ENCODE results near the gene NFXL1.

The NFXL1 gene

DNA sequence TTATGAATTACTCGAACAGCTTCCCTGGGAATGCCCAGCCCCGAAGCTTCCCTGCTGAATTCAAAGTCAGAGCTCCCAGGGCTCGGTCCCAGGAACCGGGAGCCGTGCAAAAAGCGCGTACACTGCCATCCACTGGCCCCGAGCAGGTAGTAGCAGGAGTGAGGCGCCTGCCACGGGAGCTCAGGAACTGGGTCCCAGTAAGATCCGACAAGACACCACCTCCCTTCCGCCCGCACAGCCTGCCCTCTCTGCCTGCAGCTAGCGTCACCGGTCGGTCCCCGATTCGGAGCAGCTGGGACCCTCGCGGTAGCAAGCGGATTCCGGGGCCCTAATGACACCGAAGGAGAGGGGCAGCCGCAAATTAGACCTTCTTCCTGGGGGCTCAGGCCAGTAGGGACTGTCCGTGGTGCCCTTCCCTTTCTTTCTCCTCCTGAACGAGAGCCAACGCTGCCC lies 77.7 kb downstream of the NFXL1 start:
- no peak for DNase-seq (ENCODE audit: low read depth in 2 of 2, low spot score in 1 of 2)

- no peak for DNase-seq (ENCODE audit: low read depth in 2 of 2, low spot score in 1 of 2)
Observed at GRCh38 chr4:47835494-47835893, 78.9 kb downstream of the NFXL1 start.

DNA sequence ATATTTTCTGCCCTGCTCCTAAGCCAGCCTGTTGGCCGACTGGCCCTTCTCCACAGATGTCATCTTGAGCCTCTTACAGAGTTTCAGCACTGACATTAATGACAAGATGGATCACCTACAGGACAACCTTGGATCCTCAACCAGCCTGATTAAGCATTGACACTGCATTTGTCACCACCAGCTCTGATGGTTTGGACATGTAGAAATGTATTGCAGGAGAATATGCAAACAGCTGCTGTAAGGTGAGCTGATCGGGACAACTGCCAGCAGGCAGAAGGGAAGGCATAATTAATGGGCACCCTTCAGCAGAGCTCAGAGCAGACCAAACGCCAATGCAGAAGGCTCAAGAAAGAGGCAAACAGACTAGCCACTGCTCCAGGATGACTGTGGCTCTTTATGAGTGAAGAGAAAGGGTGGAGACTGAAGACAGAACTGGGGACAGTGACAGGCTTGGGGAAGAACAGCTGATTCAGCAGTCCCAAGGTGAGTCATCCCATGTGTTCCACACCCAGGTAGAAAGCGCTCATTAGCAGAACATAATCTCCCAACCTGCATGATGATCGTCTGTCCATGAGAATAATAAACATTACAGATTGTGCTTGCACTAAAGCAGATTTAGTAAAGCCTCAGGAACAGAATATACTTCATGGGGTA lies 83.2 kb downstream of the NFXL1 start:
- DNase-seq (ENCODE audit: low read depth in 2 of 2, low spot score in 1 of 2), result no peak

GRCh38 chr4:47830265-47831025 lies 83.9 kb downstream of the NFXL1 start:
- no peak for DNase-seq (ENCODE audit: low read depth in 2 of 2, low spot score in 1 of 2)

- DNase-seq (ENCODE audit: low read depth in 2 of 2, low spot score in 1 of 2), result no peak
Observed at GRCh38 chr4:47829438-47829837, 84.9 kb downstream of the NFXL1 start.

DNA sequence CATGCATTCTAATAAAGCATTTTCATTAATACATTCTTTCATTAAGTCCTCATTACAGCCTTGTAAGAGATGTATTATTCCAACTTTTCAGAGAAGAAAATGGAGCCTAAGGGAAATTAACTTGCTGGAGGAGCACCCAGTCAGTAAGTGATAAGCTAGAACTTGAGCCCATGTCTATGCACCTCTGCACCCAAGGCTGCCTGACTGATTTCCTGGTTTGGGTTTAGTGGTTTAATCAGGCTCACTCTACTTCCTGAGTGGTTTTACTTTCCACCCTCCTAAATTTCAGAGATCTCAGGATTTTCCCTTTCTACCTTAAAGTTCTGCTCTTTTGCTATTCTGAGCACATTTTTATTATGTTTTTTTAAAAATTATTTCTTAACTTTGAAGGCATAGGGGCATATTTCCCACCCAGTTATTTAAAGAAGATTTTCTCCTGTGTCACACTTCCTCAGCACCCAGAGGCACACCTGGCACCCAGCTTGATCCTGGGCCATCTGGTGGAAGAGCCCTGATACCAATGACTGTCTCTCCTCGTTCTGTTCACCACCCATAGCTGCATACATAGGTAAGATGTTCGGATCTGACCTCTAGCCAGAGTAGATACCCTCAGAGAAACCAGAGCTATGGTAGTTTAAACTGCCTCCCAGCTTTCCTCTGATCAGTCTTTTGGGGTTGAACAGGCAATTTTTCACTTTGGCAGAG lies 86.9 kb downstream of the NFXL1 start:
- no peak for DNase-seq (ENCODE audit: low read depth in 2 of 2, low spot score in 1 of 2)

DNA sequence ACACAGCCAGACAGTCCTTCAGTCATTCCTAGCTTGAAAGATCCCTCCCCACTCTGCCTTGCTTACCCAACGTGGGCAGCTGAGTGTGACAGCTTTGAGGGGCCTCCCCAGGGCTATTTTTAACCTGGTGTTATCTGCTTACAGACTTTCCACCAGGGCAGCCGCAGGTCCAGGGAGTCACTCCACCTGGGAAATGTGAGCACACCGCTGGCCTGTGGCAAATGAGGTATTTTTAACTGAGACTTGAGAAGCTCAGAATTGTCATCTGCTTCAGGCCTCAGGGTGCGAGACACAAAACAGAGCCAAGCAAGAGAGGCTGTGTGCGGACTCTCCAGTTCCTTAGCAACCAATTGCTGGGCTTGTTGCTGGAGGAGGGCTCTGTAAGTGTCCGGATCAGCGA lies 89.5 kb downstream of the NFXL1 start:
- no peak for DNase-seq (ENCODE audit: low read depth in 2 of 2, low spot score in 1 of 2)

GRCh38 chr4:47819178-47819577 lies 95.2 kb downstream of the NFXL1 start:
- DNase-seq (ENCODE audit: low read depth in 2 of 2, low spot score in 1 of 2), result no peak

DNA sequence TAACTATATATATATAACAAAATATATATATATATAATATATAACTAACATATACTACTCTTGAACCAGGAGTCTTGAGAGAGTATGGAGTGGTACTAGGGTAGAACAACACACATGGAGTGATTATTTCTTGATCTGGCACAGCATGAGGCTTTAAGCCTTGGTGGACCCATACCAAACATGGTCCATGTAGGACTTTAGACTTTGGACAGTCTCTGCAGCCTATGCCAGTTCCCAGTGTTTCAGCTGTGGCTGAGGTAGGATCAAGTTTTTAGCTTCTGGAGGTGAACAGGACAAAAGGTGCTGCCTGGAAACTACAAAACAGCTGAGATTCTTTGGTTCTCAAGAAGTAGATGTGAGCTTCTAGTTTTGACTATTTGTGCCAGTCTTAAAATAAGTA lies 97.1 kb downstream of the NFXL1 start:
- no peak for DNase-seq (ENCODE audit: low read depth in 2 of 2, low spot score in 1 of 2)

GRCh38 chr4:47816748-47817147 lies 97.6 kb downstream of the NFXL1 start:
- DNase-seq (ENCODE audit: low read depth in 2 of 2, low spot score in 1 of 2), result no peak

- DNase-seq (ENCODE audit: low read depth in 2 of 2, low spot score in 1 of 2), result no peak
Observed at GRCh38 chr4:47814618-47815295, 99.6 kb downstream of the NFXL1 start.

DNA sequence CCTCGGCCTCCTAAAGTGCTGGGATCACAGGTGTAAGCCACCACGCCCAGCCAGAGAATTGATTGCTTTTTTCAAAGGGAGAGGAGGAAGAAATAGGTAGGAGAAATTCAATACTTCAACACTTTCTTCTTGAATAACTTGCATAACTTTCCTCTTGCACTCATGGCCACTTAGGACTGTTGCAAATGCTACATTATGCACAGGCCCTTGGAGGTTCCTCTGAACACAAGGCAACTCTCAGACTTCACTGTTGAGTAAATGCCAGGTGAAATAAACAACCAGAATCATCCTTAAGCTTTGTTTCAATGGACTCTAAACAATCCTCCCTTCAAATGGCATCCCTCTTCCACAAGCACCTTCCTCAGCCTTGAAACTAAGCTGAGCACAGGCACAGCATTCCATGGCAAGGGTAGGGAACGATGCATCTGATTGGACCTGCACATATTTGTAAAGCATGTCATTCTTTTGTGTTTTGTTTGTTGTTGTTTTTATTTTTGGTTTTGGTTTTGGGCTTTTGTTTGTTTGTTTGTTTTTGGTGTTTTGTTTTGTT lies 104.7 kb downstream of the NFXL1 start:
- DNase-seq (ENCODE audit: low read depth in 2 of 2, low spot score in 1 of 2), result no peak

- DNase-seq (ENCODE audit: low read depth in 2 of 2, low spot score in 1 of 2), result no peak
Observed at GRCh38 chr4:47804598-47804997, 109.8 kb downstream of the NFXL1 start.

DNA sequence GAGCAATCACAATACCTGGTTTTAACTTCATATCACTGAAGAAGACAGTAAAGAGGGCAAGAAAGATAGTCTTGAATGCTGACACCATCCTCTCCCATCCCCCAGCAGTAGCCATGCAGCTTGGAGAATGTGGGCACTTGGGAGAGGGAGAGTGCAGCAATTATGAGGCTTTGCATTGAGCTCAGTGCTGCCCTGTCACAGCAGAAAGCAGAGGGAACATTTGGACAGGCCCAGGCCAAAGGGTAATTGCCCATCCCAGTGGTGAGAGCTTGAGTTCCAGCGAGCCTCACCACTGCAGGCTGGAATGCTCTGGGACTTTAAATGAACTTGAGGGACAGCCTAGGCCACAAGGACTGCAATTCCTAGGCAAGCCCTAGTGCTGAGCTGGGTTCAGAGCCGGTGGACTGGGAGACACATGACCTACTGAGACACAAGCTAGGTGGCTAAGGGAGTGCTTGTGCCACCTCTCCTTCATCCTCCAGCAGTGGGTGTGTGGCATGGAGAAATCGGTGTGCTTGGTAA lies 112.8 kb downstream of the NFXL1 start:
- no peak for DNase-seq (ENCODE audit: low read depth in 2 of 2, low spot score in 1 of 2)

DNA sequence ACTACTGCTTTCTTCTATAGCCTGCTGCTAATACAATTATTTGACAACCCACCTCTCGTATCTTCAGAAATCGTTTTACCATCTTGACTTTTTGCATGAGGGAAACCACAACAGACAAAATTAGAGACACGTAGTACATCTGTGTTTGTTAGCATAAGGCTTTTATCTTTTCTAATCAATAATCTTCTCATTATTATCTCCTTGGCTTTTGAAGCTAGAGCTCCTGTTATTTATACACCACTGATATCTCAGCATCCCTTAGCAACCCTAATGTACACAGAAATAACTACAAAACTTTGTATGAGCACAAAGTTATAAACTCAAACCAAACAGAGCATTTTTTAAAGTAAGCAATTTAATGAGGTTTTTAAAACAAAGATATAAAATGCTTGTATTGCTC lies 116.2 kb downstream of the NFXL1 start:
- DNase-seq (ENCODE audit: low read depth in 2 of 2, low spot score in 1 of 2), result no peak

Measured in stimulated activated CD8-positive, alpha-beta memory T cell treated with anti-CD3 and anti-CD28 coated beads, Interleukin-4, amount 100 ng/mL, for 4 hours (primary cell).